KOPT-K1 (cell line): ENCODE data around the gene COL26A1.
"Not testable (repeated sequence)": the region's sequence is repeated elsewhere in the genome, so short reads cannot be mapped to it uniquely, and the experiment has no call there.

Experiments used
- H3K27ac ChIP-seq: fragments of 200-600 bp; sonication (generic); 2 replicates; pipeline ENCODE4 v1.5.1; 2016; ENCODE audit warnings: antibody characterized with exemption, mild to moderate bottlenecking, low read depth, low read length; ENCODE audit not compliant: poor library complexity, severe bottlenecking
- H3K36me3 ChIP-seq: fragments of 200-600 bp; sonication (generic); 2 replicates; pipeline ENCODE4 v1.5.1; 2017; ENCODE audit warnings: antibody characterized with exemption, mild to moderate bottlenecking, low read length, moderate library complexity; ENCODE audit not compliant: insufficient read depth
- H3K9me3 ChIP-seq: fragments of 200-600 bp; sonication (generic); 2 replicates; pipeline ENCODE4 v1.5.1; 2017; ENCODE audit warnings: antibody characterized with exemption, low read length, mild to moderate bottlenecking; ENCODE audit not compliant: insufficient read depth, poor library complexity, severe bottlenecking

Gene COL26A1

DNA sequence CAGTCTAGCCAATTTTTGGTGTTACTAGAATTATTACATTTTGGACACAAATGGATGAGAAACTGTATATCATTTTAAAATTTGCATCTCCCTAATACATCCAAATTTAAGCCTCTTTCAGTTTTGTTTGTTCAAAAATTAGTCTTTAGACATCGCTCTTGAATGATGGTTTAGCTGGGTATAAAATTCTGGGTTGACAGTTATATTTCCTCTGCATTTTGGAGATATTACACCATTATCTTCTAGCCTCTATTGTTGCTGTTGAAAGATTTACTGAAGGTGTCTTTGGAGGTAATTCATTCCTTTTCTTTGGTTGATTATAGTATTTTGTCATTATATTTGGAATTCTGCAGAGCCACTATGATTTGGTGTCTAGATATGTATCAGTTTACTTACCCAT, 116.5 kb downstream of the COL26A1 start:
- no peaks in the 10 kb centered on the region for H3K36me3 ChIP-seq
- peaks cover 37% of the 10 kb centered on the region for H3K9me3 ChIP-seq

DNA sequence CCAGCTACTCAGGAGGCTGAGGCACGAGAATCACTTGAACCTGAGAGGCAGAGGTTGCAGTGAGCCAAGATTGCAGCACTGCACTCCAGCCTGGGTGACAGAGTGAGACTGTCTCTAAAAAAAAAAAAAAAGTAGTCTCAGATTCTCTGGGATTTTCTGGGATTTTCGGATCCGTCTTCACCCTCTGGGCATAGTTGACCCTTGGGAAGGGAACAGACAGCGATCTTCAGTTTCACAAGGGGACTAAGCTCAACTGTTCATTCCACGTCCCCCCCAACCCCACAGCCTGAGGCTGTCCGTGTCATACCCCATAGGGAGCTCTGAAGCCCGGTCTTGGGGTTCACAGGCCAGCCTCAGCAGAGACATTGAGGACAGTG, 123.4 kb downstream of the COL26A1 start:
- not testable (repeated sequence) for H3K9me3 ChIP-seq, H3K27ac ChIP-seq, H3K36me3 ChIP-seq

More for the DNA sequence above, 116.5 kb downstream of the COL26A1 start:
- H3K27ac ChIP-seq: no peak overlapping the region

GRCh38 chr7:101486433-101487104, 123.9 kb downstream of the COL26A1 start:
- H3K36me3 ChIP-seq: no peaks in the 10 kb centered on the region
- no peak overlapping the region for H3K27ac ChIP-seq
- no peaks in the 10 kb centered on the region for H3K9me3 ChIP-seq

DNA sequence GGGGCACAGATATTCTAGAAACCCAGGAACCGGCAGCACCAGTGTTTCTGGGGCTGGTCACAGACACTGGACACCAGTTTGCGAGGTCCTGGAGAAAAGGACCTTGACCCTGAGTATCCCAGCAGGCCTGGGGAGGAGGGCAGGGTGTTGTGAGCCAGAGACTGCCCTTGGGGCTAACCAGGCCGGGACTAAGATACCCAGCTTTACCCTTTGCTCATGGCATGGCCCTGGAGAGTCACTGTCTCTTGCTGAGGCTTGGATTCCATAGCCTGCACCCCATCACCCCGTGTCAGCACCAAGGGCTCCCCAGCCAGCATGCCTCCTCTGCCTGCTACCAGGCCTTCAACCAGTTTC, 124.4 kb downstream of the COL26A1 start:
- Histone ChIP-seq H3K36me3 (no peaks in the 10 kb centered on the region), H3K27ac (no peak overlapping the region), H3K9me3 (no peaks in the 10 kb centered on the region)

DNA sequence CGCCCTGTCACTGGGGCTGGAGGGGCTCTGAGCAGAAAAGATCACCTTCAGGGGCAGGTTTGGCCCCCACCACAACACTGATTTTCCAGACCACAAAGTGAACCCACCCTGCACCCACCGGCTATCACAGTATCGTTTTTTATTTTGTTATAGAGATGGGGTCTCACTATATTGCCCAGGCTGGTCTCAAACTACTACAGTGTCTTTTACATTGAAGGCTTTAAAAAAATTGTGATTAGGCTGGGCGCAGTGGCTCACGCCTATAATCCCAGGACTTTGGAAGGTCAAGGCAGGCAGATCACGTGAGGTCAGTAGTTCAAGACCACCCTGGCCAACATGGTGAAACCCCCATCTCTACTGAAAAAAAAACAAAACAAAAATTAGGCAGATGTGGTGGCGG, 125.1 kb downstream of the COL26A1 start:
- Histone ChIP-seq H3K9me3 (no peaks in the 10 kb centered on the region), H3K27ac (no peak overlapping the region)

DNA sequence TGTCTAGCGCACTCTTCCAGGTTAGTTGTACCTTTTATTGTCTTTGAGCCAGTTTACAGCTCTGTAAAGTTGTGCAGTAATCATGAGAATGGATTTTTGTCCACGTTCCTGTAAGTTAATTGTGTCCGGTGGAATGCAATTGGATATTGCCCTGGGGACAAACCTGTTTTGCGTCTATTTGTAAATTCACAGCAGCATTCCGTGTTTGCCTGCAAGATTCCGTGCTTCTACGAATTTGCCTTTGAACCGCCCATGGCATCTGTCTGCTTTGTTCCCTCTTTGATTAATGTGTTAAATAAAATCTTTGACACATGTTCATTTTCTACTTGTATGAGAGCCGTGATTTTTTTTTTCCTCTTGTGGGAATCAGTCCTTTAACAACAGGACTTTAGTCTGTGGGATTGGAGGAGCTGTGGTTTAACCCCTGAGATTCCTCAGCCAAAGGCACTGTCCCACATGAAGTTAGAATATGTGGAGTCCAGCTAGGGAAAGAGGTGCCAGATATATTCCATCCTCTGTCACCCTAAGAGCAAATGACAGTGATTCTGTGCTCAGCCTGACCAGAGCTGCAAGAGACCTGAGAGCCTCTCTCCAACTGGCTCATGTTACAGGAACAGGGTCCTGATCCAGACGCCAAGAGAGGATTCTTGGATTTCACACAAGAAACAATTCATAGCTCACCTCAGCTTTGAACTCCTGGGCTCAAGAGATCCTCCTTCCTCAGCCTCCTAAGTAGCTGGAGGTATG, 126.3 kb downstream of the COL26A1 start:
- H3K36me3 ChIP-seq: no peaks in the 10 kb centered on the region
- H3K9me3 ChIP-seq: no peaks in the 10 kb centered on the region
- H3K27ac ChIP-seq: no peak overlapping the region

More for the DNA sequence above, 125.1 kb downstream of the COL26A1 start:
- no peaks in the 10 kb centered on the region for H3K36me3 ChIP-seq

DNA sequence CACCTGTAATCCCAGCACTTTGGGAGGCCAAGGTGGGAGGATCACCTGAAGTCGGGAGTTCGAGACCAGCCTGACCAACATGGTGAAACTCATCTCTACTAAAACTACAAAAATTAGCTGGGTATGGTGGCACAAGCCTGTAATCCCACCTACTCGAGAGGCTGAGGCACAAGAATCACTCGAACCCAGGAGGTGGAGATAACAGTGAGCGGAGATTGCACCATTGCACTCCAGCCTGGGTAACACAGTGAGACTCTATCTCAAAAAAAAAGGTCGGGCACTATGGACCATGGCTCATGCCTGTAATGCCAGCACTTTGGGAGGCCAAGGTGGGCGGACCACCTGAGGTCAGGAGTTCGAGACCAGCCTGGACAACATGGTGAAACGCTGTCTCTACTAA, 127.8 kb downstream of the COL26A1 start:
- H3K36me3 ChIP-seq, H3K27ac ChIP-seq, H3K9me3 ChIP-seq: not testable (repeated sequence)

DNA sequence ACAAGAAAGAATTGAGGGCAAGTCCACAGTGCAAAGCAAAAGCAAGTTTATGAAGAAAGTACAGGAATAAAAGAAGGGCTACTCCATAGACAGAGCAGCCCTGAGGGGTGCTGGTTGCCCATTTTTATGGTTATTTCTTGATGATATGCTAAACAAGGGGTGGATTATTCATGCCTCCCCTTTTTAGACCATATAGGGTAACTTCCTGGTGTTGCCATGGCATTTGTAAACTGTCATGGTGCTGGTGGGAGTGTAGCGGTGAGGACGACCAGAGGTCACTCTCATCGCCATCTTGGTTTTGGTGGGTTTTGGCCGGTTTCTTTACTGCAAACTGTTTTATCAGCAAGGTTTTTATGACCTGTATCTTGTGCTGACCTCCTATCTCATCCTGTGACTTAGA, 128.8 kb downstream of the COL26A1 start:
- not testable (repeated sequence) for H3K27ac ChIP-seq, H3K9me3 ChIP-seq

DNA sequence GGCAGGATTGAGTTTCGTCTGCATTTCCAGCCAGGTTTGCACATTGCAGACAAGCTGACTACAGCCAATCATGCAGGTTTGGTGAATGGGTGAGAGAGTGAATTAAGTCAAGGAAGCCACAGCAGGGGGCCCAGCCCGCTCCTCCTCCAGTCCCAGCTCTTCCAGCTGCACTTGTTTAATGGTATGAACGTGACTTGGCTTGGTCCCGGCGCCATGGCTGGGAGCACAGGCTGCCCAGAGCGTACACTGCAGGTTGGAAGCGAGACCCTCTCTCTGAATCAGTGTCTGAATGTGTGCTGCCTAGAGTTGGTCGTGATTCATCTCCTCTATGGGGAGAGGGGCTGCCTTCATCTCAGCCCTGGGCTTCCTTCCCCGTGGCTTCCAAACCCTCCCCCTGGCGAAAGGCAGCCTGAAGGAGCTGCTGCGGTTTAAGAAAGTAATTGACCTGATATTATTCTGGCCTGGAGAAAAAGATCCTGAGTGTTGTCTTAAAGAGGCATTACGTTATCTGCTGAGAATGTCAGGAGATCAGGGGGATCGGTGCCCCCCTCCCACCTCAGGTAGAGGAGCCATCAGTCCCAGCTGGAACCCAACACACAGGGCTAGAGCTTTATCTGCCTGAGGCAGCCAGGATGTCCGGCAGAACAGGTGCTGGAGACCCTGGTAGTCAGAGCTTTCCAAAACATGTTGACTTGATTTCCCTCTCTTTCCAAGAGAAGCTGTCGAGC, 132.1 kb downstream of the COL26A1 start:
- H3K27ac ChIP-seq: no peak overlapping the region
- no peaks in the 10 kb centered on the region for H3K36me3 ChIP-seq

More for the DNA sequence above, 128.8 kb downstream of the COL26A1 start:
- H3K36me3 ChIP-seq: not testable (repeated sequence)

GRCh38 chr7:101496017-101496416, 133.3 kb downstream of the COL26A1 start:
- Histone ChIP-seq H3K27ac (no peak overlapping the region), H3K36me3 (no peaks in the 10 kb centered on the region), H3K9me3 (no peaks in the 10 kb centered on the region)

More for the DNA sequence above, 132.1 kb downstream of the COL26A1 start:
- no peaks in the 10 kb centered on the region for H3K9me3 ChIP-seq

GRCh38 chr7:101501351-101501750, 138.7 kb downstream of the COL26A1 start:
- H3K27ac ChIP-seq: no peak overlapping the region
- no peaks in the 10 kb centered on the region for H3K9me3 ChIP-seq
- no peaks in the 10 kb centered on the region for H3K36me3 ChIP-seq

DNA sequence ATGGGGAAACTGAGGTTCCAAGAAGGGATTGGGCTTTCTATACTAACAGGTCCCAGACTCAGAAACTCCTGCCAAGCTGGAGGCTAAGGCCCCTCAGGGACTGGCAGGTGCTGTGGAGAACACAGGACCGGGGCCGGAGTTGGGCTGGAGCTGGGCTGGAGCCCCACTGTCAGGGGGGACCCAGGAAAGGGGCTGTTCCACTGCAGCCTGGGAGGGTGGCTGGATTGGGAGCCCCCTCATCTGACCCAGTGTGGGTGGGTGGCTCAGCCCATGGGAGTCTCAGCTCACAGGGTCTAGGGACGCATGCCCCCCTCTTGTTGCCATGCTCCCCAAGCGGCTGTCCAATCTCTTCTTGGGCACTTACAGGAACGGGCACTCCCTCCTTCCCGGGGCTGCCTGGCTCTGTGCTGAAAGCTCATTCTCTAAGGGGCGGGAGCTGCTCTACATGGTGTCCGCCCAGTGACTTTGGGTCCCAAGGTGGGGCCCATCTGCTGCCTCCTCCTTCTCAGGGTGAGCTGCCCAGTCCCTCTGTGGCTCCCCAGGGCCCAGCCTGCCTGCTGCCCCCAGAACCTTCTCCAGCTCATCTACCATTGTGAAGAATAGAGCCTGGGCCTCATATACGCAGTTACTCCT, 139.9 kb downstream of the COL26A1 start:
- H3K27ac ChIP-seq: no peak overlapping the region
- no peaks in the 10 kb centered on the region for H3K9me3 ChIP-seq
- no peaks in the 10 kb centered on the region for H3K36me3 ChIP-seq

- not testable (repeated sequence) for H3K27ac ChIP-seq, H3K9me3 ChIP-seq, H3K36me3 ChIP-seq
Observed at GRCh38 chr7:101505510-101505909, 142.8 kb downstream of the COL26A1 start.

DNA sequence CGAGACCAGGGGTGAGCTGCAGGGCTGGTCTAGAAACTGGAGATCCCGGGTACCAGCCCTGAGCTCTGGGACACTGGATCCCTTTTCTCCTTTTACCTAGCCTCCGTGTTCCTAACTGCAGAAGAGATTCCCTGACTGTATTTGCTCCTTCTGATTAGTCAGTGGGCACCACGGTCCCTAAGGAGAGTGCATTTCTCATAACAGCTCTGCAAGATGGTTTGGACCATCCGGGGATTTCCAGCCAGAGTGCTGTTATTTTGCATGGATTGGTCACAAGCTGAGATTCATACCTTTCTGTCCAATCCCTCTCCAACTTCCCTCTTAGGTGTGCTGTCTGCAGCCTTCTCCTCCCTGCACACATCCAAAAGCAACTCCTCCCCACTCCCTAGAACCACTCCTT, 143.9 kb downstream of the COL26A1 start:
- H3K36me3 ChIP-seq: no peaks in the 10 kb centered on the region
- H3K27ac ChIP-seq: no peak overlapping the region
- H3K9me3 ChIP-seq: no peaks in the 10 kb centered on the region

DNA sequence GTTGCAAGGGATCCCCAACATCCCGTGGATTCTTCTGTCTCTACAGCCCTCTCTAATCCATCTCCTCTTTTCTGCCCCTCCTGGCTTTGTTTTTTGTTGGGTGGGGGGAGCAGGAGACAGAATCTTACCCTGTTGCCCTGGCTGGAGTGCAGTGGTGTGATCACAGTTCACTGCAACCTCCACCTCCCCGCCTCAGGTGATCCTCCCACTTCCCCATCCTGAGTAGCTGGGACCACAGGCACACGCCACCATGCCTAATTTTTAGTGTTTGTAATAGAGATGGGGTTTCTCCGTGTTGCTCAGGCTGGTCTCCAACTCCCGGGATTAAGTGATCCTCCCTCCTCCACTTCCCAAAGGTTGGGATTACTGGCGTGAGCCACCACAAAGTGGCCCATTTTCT, 144.7 kb downstream of the COL26A1 start:
- Histone ChIP-seq H3K9me3 (no peaks in the 10 kb centered on the region), H3K27ac (no peak overlapping the region), H3K36me3 (no peaks in the 10 kb centered on the region)
